B cell (primary cell): ENCODE data around the gene CDCA7. TPM values are rescaled to one million over a fixed set of nuclear protein-coding genes. Genes with fewer than 3 reads are reported as not detected.

Experiments used
- ATAC-seq: fragments of 200-7000 bp; cut with Tn5 transposase; one replicate; pipeline ENCODE4 v1.10.0; 2021; ENCODE audit warnings: low read depth, mild to moderate bottlenecking, moderate number of reproducible peaks, moderate library complexity
- CTCF ChIA-PET: fragments of 350-600 bp; sonication (Branson Sonifier 250); formaldehyde crosslinking; loops from one replicate; lab custom pipeline; 2021; ENCODE audit warnings: antibody characterized with exemption, inconsistent platforms; lab: Charles Lee
- POLR2A ChIA-PET: fragments of 350-600 bp; sonication (Branson Sonifier 250); formaldehyde crosslinking; loops from one replicate; lab custom pipeline; 2021; ENCODE audit warnings: antibody characterized with exemption; lab: Charles Lee
- DNase-seq: peaks from one replicate; pipeline ENCODE4 v3.0.0; 2013
- H2AFZ ChIP-seq: 2 replicates; pipeline ENCODE4 v1.6.1; 2012; ENCODE audit warnings: mild to moderate bottlenecking, low read depth, low read length; ENCODE audit not compliant: insufficient read depth, poor library complexity, severe bottlenecking
- H3K27ac ChIP-seq, 2 donors: 1 replicate in 1 of 2; 2 replicates in 1 of 2; pipeline ENCODE4 v1.5.1; 2012 to 2013; ENCODE audit warnings: low read length in 2 of 2, mild to moderate bottlenecking in 2 of 2, moderate library complexity in 1 of 2
- H3K27me3 ChIP-seq, 4 experiments: fragments of 200-600 bp in 1 of 4; sonication (generic) in 1 of 4; replicated peaks in 1 of 4; 1 replicate in 2 of 4; 2 replicates in 2 of 4; pipeline versions ENCODE4 v1.6.1 to v1.7.0; 2013 to 2016; ENCODE audit warnings: low read length in 3 of 4, mild to moderate bottlenecking in 2 of 4, mixed read lengths in 1 of 4, moderate library complexity in 1 of 4; ENCODE audit not compliant: insufficient read depth in 4 of 4, control insufficient read depth in 3 of 4; ENCODE audit errors: control extremely low read depth in 1 of 4
- H3K36me3 ChIP-seq, 2 experiments: replicated peaks in 1 of 2; 1 replicate in 1 of 2; 2 replicates in 1 of 2; pipeline versions ENCODE4 v1.6.1 to v1.7.1; 2013; ENCODE audit warnings: low read length in 1 of 2; ENCODE audit not compliant: insufficient read depth in 2 of 2, control insufficient read depth in 1 of 2; ENCODE audit errors: control extremely low read depth in 1 of 2, extremely low read depth in 1 of 2
- H3K4me1 ChIP-seq, 2 donors: fragments of 200-600 bp in 1 of 2; sonication (generic) in 1 of 2; 1 replicate in 1 of 2; 2 replicates in 1 of 2; pipeline versions ENCODE4 v1.5.1 to v1.6.1; 2013 to 2017; ENCODE audit warnings: low read length in 2 of 2; ENCODE audit not compliant: control insufficient read depth in 2 of 2, insufficient read depth in 2 of 2
- H3K4me2 ChIP-seq: replicated peaks from 2 replicates; pipeline ENCODE3; 2012; ENCODE audit warnings: mild to moderate bottlenecking, low read depth, low read length; ENCODE audit not compliant: poor library complexity, severe bottlenecking
- H3K4me3 ChIP-seq, 5 experiments: fragments of 200-600 bp in 1 of 5; sonication (generic) in 1 of 5; 1 replicate in 3 of 5; 2 replicates in 2 of 5; pipeline versions ENCODE4 v1.5.1 to v1.7.0; 2011 to 2016; ENCODE audit warnings: low read length in 4 of 5, mild to moderate bottlenecking in 4 of 5, low read depth in 2 of 5, control low read depth in 1 of 5, moderate library complexity in 1 of 5; ENCODE audit not compliant: insufficient read depth in 1 of 5; ENCODE audit errors: control extremely low read depth in 1 of 5, extremely low read depth in 1 of 5
- H3K79me2 ChIP-seq: fragments of 200-600 bp; sonication (generic); one replicate; pipeline ENCODE4 v1.6.0; 2016; ENCODE audit warnings: low read length; ENCODE audit not compliant: control insufficient read depth, insufficient read depth
- H3K9ac ChIP-seq: fragments of 200-600 bp; sonication (generic); 2 replicates; pipeline ENCODE4 v1.6.1; 2017; ENCODE audit warnings: mild to moderate bottlenecking, low read length, moderate library complexity
- H3K9me3 ChIP-seq, 3 donors: one replicate each; pipeline versions ENCODE4 v1.6.1 to v1.7.1; 2013; ENCODE audit warnings: low read length in 2 of 3; ENCODE audit not compliant: control insufficient read depth in 2 of 3, insufficient read depth in 1 of 3; ENCODE audit errors: control extremely low read depth in 1 of 3
- H4K20me1 ChIP-seq: 2 replicates; pipeline ENCODE4 v1.6.0; 2012; ENCODE audit warnings: mild to moderate bottlenecking, low read length; ENCODE audit not compliant: insufficient read depth, control insufficient read depth, poor library complexity, severe bottlenecking
- H3K27ac Mint-ChIP-seq: one replicate; pipeline ENCODE4 v1.8.0; 2021; ENCODE audit warnings: mixed read lengths
- H3K27me3 Mint-ChIP-seq: one replicate; pipeline ENCODE4 v1.8.0; 2021; ENCODE audit warnings: mixed read lengths
- H3K4me1 Mint-ChIP-seq: one replicate; pipeline ENCODE4 v1.8.0; 2021; ENCODE audit warnings: mixed read lengths
- H3K4me3 Mint-ChIP-seq: one replicate; pipeline ENCODE4 v1.8.0; 2021; ENCODE audit warnings: mixed read lengths
- H3K9me3 Mint-ChIP-seq: one replicate; pipeline ENCODE4 v1.8.0; 2022; ENCODE audit warnings: mixed read lengths; ENCODE audit not compliant: insufficient read depth
- CTCF ChIP-seq: fragments of 200-600 bp; IDR thresholded peaks from one replicate; pipeline ENCODE4 v1.8.0; 2022; ENCODE audit warnings: antibody characterized with exemption, mild to moderate bottlenecking
- EZH2 ChIP-seq: IDR thresholded peaks from 2 replicates; pipeline ENCODE4 v1.6.1; 2012; ENCODE audit warnings: borderline replicate concordance, low read depth, mild to moderate bottlenecking, moderate library complexity, low read length; ENCODE audit not compliant: insufficient read depth, poor library complexity, severe bottlenecking
- WGBS: methylation state at CpG from one replicate; pipeline ENCODE4 v1.1.5; 2013; ENCODE audit warnings: missing lambda C conversion rate; ENCODE audit not compliant: insufficient coverage; 5-methylcytosine and 5-hydroxymethylcytosine counted together
- intact Hi-C: fragments of 100-400 bp; cut with micrococcal nuclease; formaldehyde crosslinking; loops from one replicate; pipeline ENCODE4 v1.10.0; 2022
- polyA plus RNA-seq: library from polyadenylated mRNA; depleted of rRNA; stranded (reverse); fragments of >200 nt; gene quantifications from 2 replicates; pipeline ENCODE4 v1.2.3, GENCODE V29; 2012
- total RNA-seq, 2 donors: library from RNA; stranded (reverse); fragments of 120-200 nt in 1 of 2; gene quantifications; 1 replicate in 1 of 2; 2 replicates in 1 of 2; pipeline versions ENCODE4 v1.2.3 to v1.2.4, GENCODE V29; 2013 to 2022

The CDCA7 gene
- total and polyA plus RNA-seq, 2 donors (not counting 1 experiment from before 2014, with no cell fraction given): 2.4 to 3.2 TPM

DNA sequence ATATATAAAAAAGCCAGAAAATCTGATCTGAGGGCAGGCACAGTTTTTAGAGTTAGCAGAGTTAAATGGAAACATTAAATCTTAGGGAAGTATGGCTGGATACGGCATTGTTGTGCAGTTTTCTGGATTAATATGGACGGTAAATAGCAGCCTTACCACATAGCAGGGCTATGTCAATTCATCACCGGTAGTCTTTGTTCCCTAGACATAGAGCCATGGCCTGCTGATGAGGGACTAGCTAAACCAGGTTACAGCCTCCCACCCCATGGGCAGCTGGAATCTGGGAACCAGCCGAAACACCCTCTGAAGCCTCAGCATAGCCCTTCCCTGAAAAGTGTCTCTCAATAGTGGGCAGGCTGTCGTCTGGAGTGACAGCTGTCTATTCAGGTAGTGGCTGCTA is 32.4 kb downstream of the CDCA7 start:
- WGBS: 91% methylated on average over 4 of the region's 5 CpGs
- H3K4me3 ChIP-seq: no peak overlapping the region
- ChIA-PET CTCF (interaction anchor here (0.9 to 1.0 kb wide), 2 partner anchors 8 to 375 kb away, joined by 3 read pairs; no protein-coding TSS in a partner anchor), POLR2A (no interaction called here)
- H3K9me3 ChIP-seq: peaks cover 0 to 3% (median 0%) of the 10 kb centered on the region in 3 donors
- H3K4me1 Mint-ChIP-seq: no peaks in the 10 kb centered on the region
- no peak for DNase-seq
- no peak overlapping the region for H3K27ac ChIP-seq
- H3K4me2 ChIP-seq: no peak overlapping the region
- no peak for TF ChIP-seq EZH2
- no peak for TF ChIP-seq CTCF
- H3K27me3 Mint-ChIP-seq: no peaks in the 10 kb centered on the region
- H3K4me3 Mint-ChIP-seq: no peak overlapping the region
- no peak for ATAC-seq
- H3K36me3 ChIP-seq: no peaks in the 10 kb centered on the region
- H4K20me1 ChIP-seq: no peaks in the 10 kb centered on the region
- no peaks in the 10 kb centered on the region for H3K4me1 ChIP-seq
- H3K27me3 ChIP-seq: no peaks in the 10 kb centered on the region
- H3K27ac Mint-ChIP-seq: no peak overlapping the region
- peaks cover 2% of the 10 kb centered on the region for H3K9me3 Mint-ChIP-seq
- no peak overlapping the region for H2AFZ ChIP-seq
- no peaks in the 10 kb centered on the region for H3K79me2 ChIP-seq
- H3K9ac ChIP-seq: no peak overlapping the region
- intact Hi-C loops: no loop called here

DNA sequence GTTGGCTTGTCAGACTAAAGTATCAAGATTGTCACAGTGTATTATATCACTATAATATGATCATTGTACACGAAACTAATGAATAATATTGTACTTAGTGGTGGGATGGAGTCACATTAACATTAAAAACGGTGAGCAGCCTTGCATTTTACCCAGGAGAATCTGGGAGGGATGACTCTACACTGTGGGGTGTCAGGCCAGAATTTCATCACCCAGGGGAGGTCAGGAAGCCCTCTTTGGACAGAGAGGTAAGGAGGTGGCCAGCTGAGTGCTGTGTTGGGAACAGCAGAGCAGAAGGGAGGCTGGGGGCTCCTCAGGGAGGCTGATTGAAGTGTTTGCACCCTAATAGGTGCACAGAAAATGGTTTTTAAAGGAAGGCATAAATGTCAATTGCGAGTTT is 33.0 kb downstream of the CDCA7 start:
- H3K9me3 ChIP-seq: peaks cover 0 to 2% (median 0%) of the 10 kb centered on the region in 3 donors
- no peak overlapping the region for H3K27ac Mint-ChIP-seq
- ATAC-seq (no peak), DNase-seq (no peak)
- no peaks in the 10 kb centered on the region for H3K79me2 ChIP-seq
- ChIA-PET POLR2A (no interaction called here), CTCF (interaction anchor here (0.9 kb wide), 1 partner anchor 375 kb away, joined by 3 read pairs; no protein-coding TSS in a partner anchor)
- intact Hi-C loops: no loop called here
- H4K20me1 ChIP-seq: no peaks in the 10 kb centered on the region
- no peak overlapping the region for H3K4me3 Mint-ChIP-seq
- no peaks in the 10 kb centered on the region for H3K36me3 ChIP-seq
- WGBS: no CpG with 5 or more reads among the region's 3 CpGs
- H3K9me3 Mint-ChIP-seq: peaks cover 2% of the 10 kb centered on the region
- no peak overlapping the region for H2AFZ ChIP-seq
- no peak overlapping the region for H3K4me3 ChIP-seq
- no peaks in the 10 kb centered on the region for H3K27me3 ChIP-seq
- H3K4me1 ChIP-seq: no peaks in the 10 kb centered on the region
- no peak overlapping the region for H3K27ac ChIP-seq
- no peaks in the 10 kb centered on the region for H3K4me1 Mint-ChIP-seq
- TF ChIP-seq EZH2 (no peak), CTCF (no peak)
- no peaks in the 10 kb centered on the region for H3K27me3 Mint-ChIP-seq
- H3K9ac ChIP-seq: no peak overlapping the region
- no peak overlapping the region for H3K4me2 ChIP-seq
